Hepatocyte (in vitro differentiated cells): ENCODE data around the gene CCR9.

Source experiments
- EZH2phosphoT487 ChIP-seq: fragments of 200-600 bp; sonication (generic); IDR thresholded peaks from one replicate; pipeline ENCODE4 v1.6.1; 2018; ENCODE audit warnings: antibody characterized with exemption, mild to moderate bottlenecking, low read depth, moderate library complexity; ENCODE audit not compliant: unreplicated experiment, severe bottlenecking
- TF ChIP-seq, protein P1 (sequence below): fragments of 200-600 bp; sonication (generic); IDR thresholded peaks from 2 replicates; pipeline ENCODE4 v1.5.1; 2016; ENCODE audit warnings: antibody characterized with exemption, mild to moderate bottlenecking; ENCODE audit not compliant: poor library complexity

GRCh38 chr3:45868213-45868612, 18.1 kb upstream of the CCR9 start:
- TF ChIP-seq, protein P1, sequence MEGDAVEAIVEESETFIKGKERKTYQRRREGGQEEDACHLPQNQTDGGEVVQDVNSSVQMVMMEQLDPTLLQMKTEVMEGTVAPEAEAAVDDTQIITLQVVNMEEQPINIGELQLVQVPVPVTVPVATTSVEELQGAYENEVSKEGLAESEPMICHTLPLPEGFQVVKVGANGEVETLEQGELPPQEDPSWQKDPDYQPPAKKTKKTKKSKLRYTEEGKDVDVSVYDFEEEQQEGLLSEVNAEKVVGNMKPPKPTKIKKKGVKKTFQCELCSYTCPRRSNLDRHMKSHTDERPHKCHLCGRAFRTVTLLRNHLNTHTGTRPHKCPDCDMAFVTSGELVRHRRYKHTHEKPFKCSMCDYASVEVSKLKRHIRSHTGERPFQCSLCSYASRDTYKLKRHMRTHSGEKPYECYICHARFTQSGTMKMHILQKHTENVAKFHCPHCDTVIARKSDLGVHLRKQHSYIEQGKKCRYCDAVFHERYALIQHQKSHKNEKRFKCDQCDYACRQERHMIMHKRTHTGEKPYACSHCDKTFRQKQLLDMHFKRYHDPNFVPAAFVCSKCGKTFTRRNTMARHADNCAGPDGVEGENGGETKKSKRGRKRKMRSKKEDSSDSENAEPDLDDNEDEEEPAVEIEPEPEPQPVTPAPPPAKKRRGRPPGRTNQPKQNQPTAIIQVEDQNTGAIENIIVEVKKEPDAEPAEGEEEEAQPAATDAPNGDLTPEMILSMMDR: no peak
- TF ChIP-seq EZH2phosphoT487: no peak
